Panc1 (cell line): ENCODE data around the gene NAT16. TPM values are rescaled to one million over a fixed set of nuclear protein-coding genes. Genes with fewer than 3 reads are reported as not detected.
A peak's percentile ranks its signal among the peaks of the same experiment; 100 is the strongest.

Experiments used
- ATAC-seq: fragments of 200-7000 bp; cut with Tn5 transposase; 2 replicates; pipeline ENCODE4 v1.9.1; 2020; ENCODE audit warnings: mild to moderate bottlenecking, moderate library complexity
- BruUV-seq: library from RNA; stranded (reverse); fragments of 400-500 nt; replicated peaks from 2 replicates; lab custom pipeline; 2021; lab: Mats Ljungman, UMichigan
- CTCF ChIA-PET: fragments of 300-600 bp; sonication (Branson Sonifier 250); formaldehyde crosslinking; loops from one replicate; lab custom pipeline; 2022; ENCODE audit warnings: antibody characterized with exemption; lab: Charles Lee
- POLR2A ChIA-PET: fragments of 300-600 bp; sonication (Branson Sonifier 250); formaldehyde crosslinking; loops from one replicate; lab custom pipeline; 2022; ENCODE audit warnings: antibody characterized with exemption; lab: Charles Lee
- DNase-seq: peaks from one replicate; pipeline ENCODE4 v3.0.0-alpha.2; 2010; ENCODE audit warnings: low read depth, low spot score
- H3K27ac ChIP-seq: 2 replicates; pipeline ENCODE4 v1.5.1; 2011; ENCODE audit warnings: mild to moderate bottlenecking, low read length, inconsistent platforms
- H3K27me3 ChIP-seq: fragments of 200-500 bp; sonication (Bioruptor generic); 2 replicates; pipeline ENCODE4 v1.6.0; 2014; ENCODE audit warnings: low read length, inconsistent platforms; ENCODE audit not compliant: control insufficient read depth, insufficient read depth
- H3K36me3 ChIP-seq: fragments of 200-500 bp; sonication (Bioruptor generic); 2 replicates; pipeline ENCODE4 v1.5.1; 2014; ENCODE audit warnings: inconsistent platforms, mild to moderate bottlenecking, low read length, moderate library complexity; ENCODE audit not compliant: control insufficient read depth, insufficient read depth
- H3K4me1 ChIP-seq: 2 replicates; pipeline ENCODE4 v1.5.1; 2011; ENCODE audit warnings: inconsistent platforms, mild to moderate bottlenecking, low read length, moderate library complexity; ENCODE audit not compliant: control insufficient read depth, insufficient read depth
- H3K4me3 ChIP-seq, 2 experiments: 2 replicates each; pipeline ENCODE4 v1.5.1; 2011 to 2012; ENCODE audit warnings: low read depth in 2 of 2, low read length in 2 of 2, mild to moderate bottlenecking in 2 of 2, inconsistent platforms in 1 of 2, moderate library complexity in 1 of 2
- H3K9me3 ChIP-seq: fragments of 200-500 bp; sonication (Bioruptor generic); 2 replicates; pipeline ENCODE4 v1.5.1; 2014; ENCODE audit warnings: low read depth, mild to moderate bottlenecking, inconsistent platforms, low read length, moderate library complexity; ENCODE audit not compliant: control insufficient read depth, insufficient read depth
- POLR2AphosphoS5 ChIP-seq: IDR thresholded peaks from 2 replicates; pipeline ENCODE4 v1.6.1; 2012; ENCODE audit warnings: mild to moderate bottlenecking, low read depth, low read length, moderate library complexity
- SIN3A ChIP-seq: IDR thresholded peaks from 2 replicates; pipeline ENCODE4 v1.6.1; 2012; ENCODE audit warnings: low read depth, mild to moderate bottlenecking, low read length, moderate library complexity, borderline replicate concordance; ENCODE audit not compliant: insufficient read depth
- TCF7L2 ChIP-seq: IDR thresholded peaks from 2 replicates; pipeline ENCODE4 v1.6.1; 2011; ENCODE audit warnings: mild to moderate bottlenecking, low read depth, low read length, inconsistent platforms
- in situ Hi-C: cut with HindIII; loops from 2 replicates; pipeline ENCODE4 v1.10.0; 2016; ENCODE audit warnings: low sequenced_read_pairs, low pct_unique_long_range_greater_than_20kb
- intact Hi-C: fragments of 100-400 bp; cut with micrococcal nuclease; formaldehyde crosslinking; loops from one replicate; pipeline ENCODE4 v1.10.0; 2022; ENCODE audit not compliant: unreplicated experiment
- total RNA-seq: library from RNA; stranded (reverse); gene quantifications from one replicate; pipeline ENCODE4 v1.2.1, GENCODE V29; 2021; ENCODE audit not compliant: unreplicated experiment
- TF ChIP-seq, protein P1 (sequence below): fragments of 450-650 bp; IDR thresholded peaks from 2 replicates; pipeline ENCODE4 v1.5.1; 2017; ENCODE audit warnings: mild to moderate bottlenecking
- TF ChIP-seq, protein P2 (sequence below), 2 experiments: IDR thresholded peaks; 2 replicates each; pipeline ENCODE4 v1.6.1; 2011 to 2012; ENCODE audit warnings: low read depth in 2 of 2, control low read depth in 1 of 2, low read length in 1 of 2, mild to moderate bottlenecking in 1 of 2, moderate library complexity in 1 of 2; ENCODE audit not compliant: insufficient read depth in 1 of 2

Gene NAT16
- total RNA-seq, 1 experiment from 2014 or later, result 0.15 TPM

DNA sequence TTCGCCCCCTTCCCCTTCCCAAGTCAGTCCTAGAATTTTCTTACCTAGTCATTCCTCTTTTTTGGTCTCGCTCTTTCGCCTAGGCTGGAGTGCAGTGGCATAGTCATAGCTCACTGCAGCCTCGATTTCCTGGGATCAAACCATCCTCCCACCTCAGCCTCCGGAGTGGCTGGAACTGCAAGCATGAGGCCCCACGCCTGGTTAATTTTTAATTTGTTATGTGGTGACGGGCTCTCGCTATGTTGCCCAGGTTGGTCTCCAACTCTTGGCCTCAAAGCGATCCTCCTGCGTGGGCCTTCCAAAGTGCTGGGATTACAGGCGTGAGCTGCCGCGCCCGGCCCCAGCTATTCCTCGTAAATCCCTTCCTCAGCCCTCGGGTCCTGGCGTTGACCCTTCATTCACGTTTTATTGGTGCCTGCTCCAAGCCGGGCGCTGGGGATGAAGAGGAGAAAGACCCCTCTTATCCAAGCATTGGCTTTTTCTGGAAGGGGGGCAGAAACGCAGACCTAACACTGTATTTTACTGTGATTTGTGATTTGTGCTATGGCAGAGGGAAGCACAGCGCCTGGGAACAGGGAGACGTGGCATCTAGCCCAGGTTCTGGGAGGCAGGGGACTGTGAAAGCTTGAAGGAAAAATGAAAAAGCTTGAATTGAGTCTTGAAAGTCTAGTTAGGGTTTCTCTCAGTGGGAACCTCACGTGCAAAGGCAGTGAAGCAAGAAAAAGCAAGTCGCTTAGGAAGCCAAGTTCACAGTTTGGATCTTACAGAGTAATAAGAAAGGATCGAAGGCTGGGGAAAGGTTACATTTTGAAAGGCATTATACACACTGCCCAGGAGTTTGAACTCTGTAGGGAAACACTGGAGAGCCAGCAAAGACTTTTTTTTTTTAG lies 38.4 kb upstream of the NAT16 start:
- Histone ChIP-seq H3K4me3 (peak overlapping the region; percentile 85 to 97), H3K27ac (peak overlapping the region; percentile 95), H3K4me1 (peaks cover 13% of the 10 kb centered on the region), H3K9me3 (no peaks in the 10 kb centered on the region), H3K27me3 (no peaks in the 10 kb centered on the region), H3K36me3 (no peaks in the 10 kb centered on the region; the same call in 1 of the 2 replicates)
- ChIA-PET POLR2A (interaction anchor here (0.6 to 1.5 kb wide), 9 partner anchors 13 to 315 kb away, joined by 3 to 7 read pairs (median 4); no protein-coding TSS in a partner anchor), CTCF (interaction anchor here (1.2 to 1.7 kb wide), 2 partner anchors 26 to 74 kb away, joined by 8 to 9 read pairs; partner anchors contain the start of gene FIS1)
- DNase-seq, result no peak
- TF ChIP-seq, protein P1, sequence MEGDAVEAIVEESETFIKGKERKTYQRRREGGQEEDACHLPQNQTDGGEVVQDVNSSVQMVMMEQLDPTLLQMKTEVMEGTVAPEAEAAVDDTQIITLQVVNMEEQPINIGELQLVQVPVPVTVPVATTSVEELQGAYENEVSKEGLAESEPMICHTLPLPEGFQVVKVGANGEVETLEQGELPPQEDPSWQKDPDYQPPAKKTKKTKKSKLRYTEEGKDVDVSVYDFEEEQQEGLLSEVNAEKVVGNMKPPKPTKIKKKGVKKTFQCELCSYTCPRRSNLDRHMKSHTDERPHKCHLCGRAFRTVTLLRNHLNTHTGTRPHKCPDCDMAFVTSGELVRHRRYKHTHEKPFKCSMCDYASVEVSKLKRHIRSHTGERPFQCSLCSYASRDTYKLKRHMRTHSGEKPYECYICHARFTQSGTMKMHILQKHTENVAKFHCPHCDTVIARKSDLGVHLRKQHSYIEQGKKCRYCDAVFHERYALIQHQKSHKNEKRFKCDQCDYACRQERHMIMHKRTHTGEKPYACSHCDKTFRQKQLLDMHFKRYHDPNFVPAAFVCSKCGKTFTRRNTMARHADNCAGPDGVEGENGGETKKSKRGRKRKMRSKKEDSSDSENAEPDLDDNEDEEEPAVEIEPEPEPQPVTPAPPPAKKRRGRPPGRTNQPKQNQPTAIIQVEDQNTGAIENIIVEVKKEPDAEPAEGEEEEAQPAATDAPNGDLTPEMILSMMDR, result no peak
- no peak for TF ChIP-seq SIN3A
- TF ChIP-seq, protein P2, sequence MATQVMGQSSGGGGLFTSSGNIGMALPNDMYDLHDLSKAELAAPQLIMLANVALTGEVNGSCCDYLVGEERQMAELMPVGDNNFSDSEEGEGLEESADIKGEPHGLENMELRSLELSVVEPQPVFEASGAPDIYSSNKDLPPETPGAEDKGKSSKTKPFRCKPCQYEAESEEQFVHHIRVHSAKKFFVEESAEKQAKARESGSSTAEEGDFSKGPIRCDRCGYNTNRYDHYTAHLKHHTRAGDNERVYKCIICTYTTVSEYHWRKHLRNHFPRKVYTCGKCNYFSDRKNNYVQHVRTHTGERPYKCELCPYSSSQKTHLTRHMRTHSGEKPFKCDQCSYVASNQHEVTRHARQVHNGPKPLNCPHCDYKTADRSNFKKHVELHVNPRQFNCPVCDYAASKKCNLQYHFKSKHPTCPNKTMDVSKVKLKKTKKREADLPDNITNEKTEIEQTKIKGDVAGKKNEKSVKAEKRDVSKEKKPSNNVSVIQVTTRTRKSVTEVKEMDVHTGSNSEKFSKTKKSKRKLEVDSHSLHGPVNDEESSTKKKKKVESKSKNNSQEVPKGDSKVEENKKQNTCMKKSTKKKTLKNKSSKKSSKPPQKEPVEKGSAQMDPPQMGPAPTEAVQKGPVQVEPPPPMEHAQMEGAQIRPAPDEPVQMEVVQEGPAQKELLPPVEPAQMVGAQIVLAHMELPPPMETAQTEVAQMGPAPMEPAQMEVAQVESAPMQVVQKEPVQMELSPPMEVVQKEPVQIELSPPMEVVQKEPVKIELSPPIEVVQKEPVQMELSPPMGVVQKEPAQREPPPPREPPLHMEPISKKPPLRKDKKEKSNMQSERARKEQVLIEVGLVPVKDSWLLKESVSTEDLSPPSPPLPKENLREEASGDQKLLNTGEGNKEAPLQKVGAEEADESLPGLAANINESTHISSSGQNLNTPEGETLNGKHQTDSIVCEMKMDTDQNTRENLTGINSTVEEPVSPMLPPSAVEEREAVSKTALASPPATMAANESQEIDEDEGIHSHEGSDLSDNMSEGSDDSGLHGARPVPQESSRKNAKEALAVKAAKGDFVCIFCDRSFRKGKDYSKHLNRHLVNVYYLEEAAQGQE (IDR thresholded peaks at IDR 0.05; ENCODE audit: insufficient read depth in 1 of 2, low read depth in 2 of 2, low read length in 1 of 2), result no peak
- TF ChIP-seq POLR2AphosphoS5, result no peak; the same call in 1 of the 2 replicates
- no peak for TF ChIP-seq TCF7L2
- peak; percentile 11 for ATAC-seq
- TSS peak; percentile 88 for BruUV-seq
- in situ Hi-C loops (no loop called here), intact Hi-C loops (no loop called here)

DNA sequence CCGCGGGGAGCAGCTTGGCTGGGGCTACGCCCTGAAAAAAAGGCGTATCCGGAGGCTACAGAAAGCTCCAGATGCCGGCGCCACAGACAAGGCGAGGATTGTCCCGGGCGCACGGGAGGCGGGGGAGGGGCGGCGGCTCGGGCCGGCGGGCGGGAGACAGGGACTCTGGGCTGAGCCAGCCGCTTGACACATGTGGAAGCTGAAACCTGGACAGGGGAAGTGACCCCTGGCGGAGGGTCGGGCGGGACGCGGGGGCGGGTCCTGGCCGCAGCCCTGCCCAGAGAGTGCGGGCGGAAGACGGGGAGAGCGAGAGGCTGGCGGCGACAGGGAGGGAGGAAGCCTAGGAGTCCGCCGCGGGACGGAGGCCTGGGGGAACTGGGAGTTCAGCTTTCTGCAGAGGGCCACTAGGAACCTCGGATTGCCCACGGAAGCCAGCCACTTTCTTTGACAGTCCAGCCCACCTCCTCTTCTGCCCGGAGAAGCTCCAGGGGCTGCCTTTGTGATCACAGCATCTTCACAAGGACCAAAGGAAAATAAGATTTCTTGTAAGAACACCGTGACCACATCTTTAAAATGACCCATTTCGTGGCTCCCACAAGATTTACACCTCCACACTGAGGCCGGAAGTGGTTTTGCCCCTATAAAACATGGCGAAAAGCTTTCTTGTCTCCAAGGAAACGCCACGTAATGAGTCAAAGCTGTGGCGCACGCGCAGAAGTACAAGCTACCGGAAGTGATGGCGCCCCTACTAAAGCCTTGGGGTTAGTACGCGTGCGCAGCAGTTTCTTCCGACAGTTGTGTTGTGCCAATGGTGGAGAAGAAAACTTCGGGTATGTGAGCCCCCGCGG lies 37.5 kb upstream of the NAT16 start, which contains the start of the genes PLOD3 and ZNHIT1:
Gene PLOD3, minus strand, starts transcription at position 194 of the 848 bp plus-strand sequence. CDS start 307 bp downstream, outside the sequence.
Gene ZNHIT1, plus strand, starts transcription at position 778 of the 848 bp plus-strand sequence. Its CDS starts 31 bp downstream, at position 809.
- H3K27me3 ChIP-seq, result no peaks in the 10 kb centered on the region
- CTCF ChIA-PET, result interaction anchor here (0.6 to 1.7 kb wide), 4 partner anchors 26 to 326 kb away, joined by 3 to 9 read pairs (median 6); partner anchors contain the start of gene FIS1
- H3K4me3 ChIP-seq, result peak within 1 kb of the TSS; percentile 85 to 97
- H3K36me3 ChIP-seq, result no peaks in the 10 kb centered on the region; the same call in 1 of the 2 replicates
- peaks cover 13% of the 10 kb centered on the region for H3K4me1 ChIP-seq
- TF ChIP-seq, protein P1, result no peak; the same call in 1 of the 2 replicates
- TF ChIP-seq, protein P2 (IDR thresholded peaks at IDR 0.05; ENCODE audit: insufficient read depth in 1 of 2, low read depth in 2 of 2, low read length in 1 of 2), result no peak
- TF ChIP-seq POLR2AphosphoS5 (peak; percentile 91), TCF7L2 (no peak), SIN3A (peak; percentile 85; the same call in 1 of the 2 replicates)
- in situ Hi-C loops (no loop called here), intact Hi-C loops (no loop called here)
- DNase-seq (peak; percentile 96), ATAC-seq (peak; percentile 94)
- H3K9me3 ChIP-seq, result no peaks in the 10 kb centered on the region
- peak within 1 kb of the TSS; percentile 95 for H3K27ac ChIP-seq
- no TSS peak for BruUV-seq
- POLR2A ChIA-PET, result interaction anchor here (0.6 to 1.5 kb wide), 11 partner anchors 14 to 594 kb away, joined by 3 to 10 read pairs (median 5); partner anchors contain the start of gene ACTL6B
